ENCODE measurements around the gene RDH12. TPM values are rescaled to one million over a fixed set of nuclear protein-coding genes. Genes with fewer than 3 reads are reported as not detected.

The RDH12 gene
- total RNA-seq, 2 donors from 2014 or later, result not detected

DNA sequence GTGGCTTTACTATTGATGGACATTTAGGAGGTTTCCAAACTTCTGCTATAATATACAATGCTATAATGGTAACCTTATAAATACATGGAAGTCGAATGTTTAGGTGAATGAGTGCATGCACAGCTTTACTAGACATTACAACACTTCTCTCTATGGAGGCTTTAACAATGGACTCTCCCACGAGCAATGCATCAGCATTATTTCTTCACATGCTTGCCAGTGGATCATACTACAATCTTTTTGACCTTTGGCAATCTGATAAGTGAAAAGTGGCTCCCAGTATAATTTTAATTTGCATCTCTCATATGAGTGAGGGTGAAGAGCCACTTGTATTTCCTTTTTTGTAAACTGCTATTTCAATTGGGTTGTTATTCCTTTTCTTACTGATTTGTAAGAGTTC lies 18.2 kb downstream of the RDH12 start:
- Mint-ChIP-seq H3K36me3 (ENCODE audit: low read depth) (no peaks in the 10 kb centered on the region), H3K27ac (no peak overlapping the region), H3K4me3 (no peak overlapping the region), H3K27me3 (peaks cover 30% of the 10 kb centered on the region), H3K9me3 (no peaks in the 10 kb centered on the region), H3K4me1 (no peaks in the 10 kb centered on the region)
- no peak for ATAC-seq (replicated peaks)

DNA sequence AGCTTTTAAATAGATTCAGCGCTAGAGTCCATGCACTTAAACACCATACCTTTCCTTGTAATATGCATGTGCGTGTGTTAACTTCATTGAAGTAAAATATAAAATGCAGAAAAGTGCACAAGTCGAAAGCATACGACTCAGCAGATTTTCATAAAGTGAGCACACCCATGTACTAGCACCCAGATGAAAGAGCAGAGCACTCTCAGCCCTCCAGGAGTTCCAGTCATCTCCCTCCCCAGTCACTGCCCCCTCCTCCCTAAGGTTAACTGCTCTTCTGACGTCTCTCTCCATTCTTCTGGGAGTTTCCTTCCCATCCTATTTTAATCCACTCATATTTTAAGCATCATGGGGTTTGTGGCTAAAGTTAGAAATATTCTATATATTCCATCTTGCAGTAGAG lies 20.2 kb downstream of the RDH12 start:
- H3K4me1 Mint-ChIP-seq, result no peaks in the 10 kb centered on the region

DNA sequence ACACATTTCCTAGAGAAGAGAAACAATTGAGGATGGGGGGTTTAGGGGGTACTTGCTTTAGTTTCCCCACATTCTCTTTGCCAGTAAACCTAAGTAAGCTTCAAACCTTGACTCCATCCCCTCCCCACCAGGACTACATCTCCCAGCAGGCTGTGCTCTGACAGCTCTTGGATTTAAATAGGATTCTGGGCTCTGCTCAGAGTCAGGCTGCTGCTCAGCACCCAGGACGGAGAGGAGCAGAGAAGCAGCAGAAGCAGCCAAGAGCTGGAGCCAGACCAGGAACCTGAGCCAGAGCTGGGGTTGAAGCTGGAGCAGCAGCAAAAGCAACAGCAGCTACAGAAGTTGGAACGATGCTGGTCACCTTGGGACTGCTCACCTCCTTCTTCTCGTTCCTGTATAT lies 20.6 kb downstream of the RDH12 start:
- Mint-ChIP-seq H3K4me1 (no peaks in the 10 kb centered on the region), H3K9me3 (no peaks in the 10 kb centered on the region), H3K27me3 (peaks cover 40% of the 10 kb centered on the region), H3K4me3 (no peak overlapping the region), H3K36me3 (ENCODE audit: low read depth) (no peaks in the 10 kb centered on the region), H3K27ac (no peak overlapping the region)
- ATAC-seq (replicated peaks), result no peak

More for the DNA sequence above, 20.2 kb downstream of the RDH12 start:
- Mint-ChIP-seq H3K27me3 (peaks cover 40% of the 10 kb centered on the region), H3K27ac (no peak overlapping the region), H3K4me3 (no peak overlapping the region), H3K9me3 (no peaks in the 10 kb centered on the region), H3K36me3 (ENCODE audit: low read depth) (no peaks in the 10 kb centered on the region)
- no peak for ATAC-seq (replicated peaks)

DNA sequence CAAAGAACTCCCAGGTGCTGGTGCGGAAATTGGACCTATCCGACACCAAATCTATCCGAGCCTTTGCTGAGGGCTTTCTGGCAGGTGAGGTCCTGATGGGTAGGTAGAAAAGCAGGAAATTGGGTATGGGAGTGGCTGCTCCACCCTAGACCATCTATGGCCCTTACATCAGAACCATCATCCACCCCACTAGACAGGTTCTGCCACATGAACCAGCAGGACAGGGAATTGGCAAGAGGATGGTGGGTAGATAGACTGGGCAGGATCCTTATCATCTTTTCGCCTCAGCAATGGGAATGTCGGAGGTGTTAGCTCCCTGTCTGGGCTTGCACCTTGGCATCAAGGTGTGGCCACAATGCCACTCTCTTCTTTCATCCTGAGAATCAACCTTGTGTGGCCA lies 23.5 kb downstream of the RDH12 start:
- Mint-ChIP-seq H3K4me1 (no peaks in the 10 kb centered on the region), H3K27me3 (peaks cover 40% of the 10 kb centered on the region), H3K27ac (no peak overlapping the region), H3K4me3 (no peak overlapping the region), H3K9me3 (no peaks in the 10 kb centered on the region), H3K36me3 (ENCODE audit: low read depth) (no peaks in the 10 kb centered on the region)
- no peak for ATAC-seq (replicated peaks)

DNA sequence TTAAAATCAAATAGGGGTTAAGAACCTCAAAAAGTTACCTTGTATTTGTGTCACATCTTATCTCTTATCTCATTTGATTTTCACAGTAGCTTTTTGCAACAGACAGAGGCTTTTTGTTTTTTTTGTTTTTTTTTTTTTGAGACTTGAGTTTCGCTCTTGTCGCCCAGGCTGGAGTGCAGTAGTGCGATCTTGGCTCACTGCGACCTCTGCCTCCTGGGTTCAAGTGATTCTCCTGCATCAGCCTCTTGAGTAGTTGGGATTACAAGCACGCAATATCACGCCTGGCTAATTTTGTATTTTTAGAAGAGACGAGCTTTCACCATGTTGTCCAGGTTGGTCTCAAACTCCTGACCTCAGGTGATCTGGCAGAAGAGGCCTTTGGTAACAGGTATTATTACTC lies 25.7 kb downstream of the RDH12 start:
- Mint-ChIP-seq H3K27ac (no peak overlapping the region), H3K9me3 (no peaks in the 10 kb centered on the region), H3K4me1 (no peaks in the 10 kb centered on the region), H3K27me3 (peaks cover 30% of the 10 kb centered on the region), H3K36me3 (ENCODE audit: low read depth) (no peaks in the 10 kb centered on the region), H3K4me3 (no peak overlapping the region)
- ATAC-seq (replicated peaks), result no peak

DNA sequence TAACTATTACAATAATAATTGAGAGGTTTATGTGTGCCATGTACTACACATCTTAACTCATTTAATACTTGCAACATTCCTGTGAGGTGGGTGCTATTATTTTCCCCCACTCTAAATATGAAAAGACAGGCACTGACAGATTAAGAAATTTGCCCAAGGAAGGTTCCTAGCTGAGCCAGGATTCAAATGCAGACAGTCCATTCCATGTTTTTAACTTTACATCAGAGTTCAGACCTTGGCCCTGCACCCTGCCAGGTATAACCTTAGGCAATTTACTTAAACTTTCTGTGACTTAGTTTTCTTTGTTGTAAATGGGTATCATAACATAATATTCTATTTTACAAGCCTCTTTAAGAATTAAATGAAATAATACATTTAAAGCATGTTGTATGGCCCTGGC lies 26.6 kb downstream of the RDH12 start:
- H3K4me3 Mint-ChIP-seq, result no peak overlapping the region
- no peak for ATAC-seq (replicated peaks)
- no peak overlapping the region for H3K27ac Mint-ChIP-seq
- H3K27me3 Mint-ChIP-seq, result peaks cover 22% of the 10 kb centered on the region
- no peaks in the 10 kb centered on the region for H3K9me3 Mint-ChIP-seq
- H3K36me3 Mint-ChIP-seq (ENCODE audit: low read depth), result no peaks in the 10 kb centered on the region
- H3K4me1 Mint-ChIP-seq, result no peaks in the 10 kb centered on the region

DNA sequence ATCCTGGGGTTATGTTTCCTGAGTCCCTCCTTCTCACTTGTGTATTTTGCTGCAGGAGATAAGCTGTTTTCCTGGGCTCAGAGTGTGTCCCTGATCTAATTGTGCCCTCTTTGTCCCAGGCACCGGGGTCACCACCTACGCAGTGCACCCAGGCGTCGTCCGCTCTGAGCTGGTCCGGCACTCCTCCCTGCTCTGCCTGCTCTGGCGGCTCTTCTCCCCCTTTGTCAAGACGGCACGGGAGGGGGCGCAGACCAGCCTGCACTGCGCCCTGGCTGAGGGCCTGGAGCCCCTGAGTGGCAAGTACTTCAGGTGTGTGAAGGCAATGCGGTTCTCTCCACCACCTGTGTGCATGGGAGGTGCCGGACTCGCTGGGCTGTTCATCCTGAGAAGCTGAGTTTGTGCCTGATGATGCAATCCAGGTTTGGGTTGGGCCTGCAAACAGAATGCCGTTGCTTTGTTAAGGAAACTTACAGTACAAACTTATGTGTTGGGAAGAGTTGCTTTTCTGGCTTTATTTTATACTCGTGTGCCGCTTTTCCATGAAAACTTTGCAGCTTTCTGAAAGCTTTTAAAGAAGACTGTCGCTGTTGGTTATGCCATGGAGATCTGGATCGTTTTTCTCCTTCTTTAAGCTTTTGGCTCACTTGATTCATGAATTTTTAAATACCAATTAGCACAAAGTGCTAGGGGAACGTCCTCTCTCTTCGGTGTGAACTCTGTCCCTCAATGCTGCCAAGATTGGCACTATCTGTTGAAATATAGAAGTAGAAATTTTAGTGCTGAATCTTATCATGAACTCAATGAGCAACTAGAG lies 27.6 kb downstream of the RDH12 start:
- Mint-ChIP-seq H3K9me3 (no peaks in the 10 kb centered on the region), H3K4me3 (no peak overlapping the region)

DNA sequence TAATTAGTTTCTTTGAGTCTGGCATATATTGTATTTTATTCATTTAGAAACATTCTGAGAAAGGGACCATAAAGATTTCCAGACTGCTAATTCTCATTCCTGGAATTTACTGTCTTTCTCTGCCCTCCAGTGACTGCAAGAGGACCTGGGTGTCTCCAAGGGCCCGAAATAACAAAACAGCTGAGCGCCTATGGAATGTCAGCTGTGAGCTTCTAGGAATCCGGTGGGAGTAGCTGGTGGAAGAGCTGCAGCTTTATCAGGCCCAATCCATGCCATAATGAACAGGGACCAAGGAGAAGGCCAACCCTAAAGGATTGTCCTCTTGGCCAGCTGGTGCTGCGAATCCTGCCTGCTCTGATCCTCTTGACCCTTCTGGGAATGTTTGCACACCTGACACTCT lies 31.9 kb downstream of the RDH12 start:
- no peaks in the 10 kb centered on the region for H3K9me3 Mint-ChIP-seq
- no peaks in the 10 kb centered on the region for H3K36me3 Mint-ChIP-seq (ENCODE audit: low read depth)
- H3K27me3 Mint-ChIP-seq, result no peaks in the 10 kb centered on the region
- no peak for ATAC-seq (replicated peaks)
- no peak overlapping the region for H3K4me3 Mint-ChIP-seq
- H3K4me1 Mint-ChIP-seq, result no peaks in the 10 kb centered on the region
- H3K27ac Mint-ChIP-seq, result no peak overlapping the region

More for the DNA sequence above, 27.6 kb downstream of the RDH12 start:
- Mint-ChIP-seq H3K4me1 (no peaks in the 10 kb centered on the region), H3K27ac (no peak overlapping the region), H3K36me3 (ENCODE audit: low read depth) (no peaks in the 10 kb centered on the region), H3K27me3 (peaks cover 13% of the 10 kb centered on the region)
- ATAC-seq (replicated peaks), result no peak

DNA sequence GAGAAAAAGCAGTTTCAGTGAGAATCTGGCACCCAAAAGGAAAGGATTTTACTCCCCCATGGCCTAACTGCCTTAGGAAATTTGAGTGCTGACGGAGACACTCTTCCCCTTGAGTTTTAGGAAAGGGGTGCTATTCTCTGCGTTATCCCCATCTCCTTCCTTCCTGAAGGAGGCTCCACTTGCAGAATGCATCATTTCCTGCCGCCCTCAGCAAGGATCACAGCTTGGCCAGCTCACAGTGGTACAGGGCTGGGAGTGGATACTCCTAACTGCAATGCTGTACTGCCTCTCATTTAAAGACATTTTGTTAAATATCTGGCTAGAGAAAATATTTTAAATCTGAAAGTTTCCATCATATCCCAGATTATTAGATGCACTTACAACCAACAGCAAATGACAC lies 33.0 kb downstream of the RDH12 start:
- Mint-ChIP-seq H3K4me1 (peaks cover 6% of the 10 kb centered on the region), H3K4me3 (no peak overlapping the region), H3K9me3 (no peaks in the 10 kb centered on the region), H3K27me3 (no peaks in the 10 kb centered on the region), H3K36me3 (ENCODE audit: low read depth) (no peaks in the 10 kb centered on the region), H3K27ac (no peak overlapping the region)
- ATAC-seq (replicated peaks), result no peak

DNA sequence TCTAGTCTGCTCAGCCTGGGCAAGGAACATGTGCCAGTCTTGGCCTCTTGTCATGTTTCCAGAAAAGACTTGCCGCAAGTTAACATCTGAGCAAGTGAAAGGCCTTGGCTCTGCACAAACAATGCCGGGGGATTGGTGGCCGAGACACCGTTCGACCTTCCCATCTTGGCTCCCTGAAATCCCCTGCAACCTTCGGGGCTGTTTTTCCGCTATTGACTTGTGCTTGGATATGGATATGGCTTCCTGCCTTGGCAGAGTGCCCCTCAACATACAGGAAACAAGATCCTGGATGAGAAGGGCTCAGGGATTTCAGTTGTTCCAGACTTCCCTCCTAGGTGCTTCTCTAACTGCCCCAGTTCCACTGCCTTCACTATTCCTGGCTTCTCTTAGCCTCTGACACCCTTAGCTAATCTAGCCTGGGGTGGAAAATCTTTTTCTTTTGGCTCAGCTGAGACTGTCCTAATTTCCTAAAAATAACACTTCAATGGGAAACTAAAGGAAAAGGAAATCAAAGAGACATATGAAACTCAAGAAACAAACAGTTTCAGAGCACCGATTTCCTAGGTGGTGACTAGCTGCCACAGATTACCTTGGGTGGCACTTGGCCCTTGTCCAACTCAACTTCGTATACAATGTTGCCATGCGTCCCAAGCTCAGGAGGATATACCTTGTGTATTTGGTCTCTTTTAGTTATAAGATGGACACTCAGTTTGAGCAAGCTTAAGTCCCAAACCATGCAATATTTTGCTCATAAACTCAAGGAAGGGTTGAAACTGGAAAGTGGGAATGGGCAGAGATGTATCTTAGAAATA lies 33.9 kb downstream of the RDH12 start:
- H3K9me3 Mint-ChIP-seq, result no peaks in the 10 kb centered on the region
- H3K4me1 Mint-ChIP-seq, result peaks cover 6% of the 10 kb centered on the region
- H3K4me3 Mint-ChIP-seq, result no peak overlapping the region
- no peak for ATAC-seq (replicated peaks)
- no peaks in the 10 kb centered on the region for H3K36me3 Mint-ChIP-seq (ENCODE audit: low read depth)
- H3K27me3 Mint-ChIP-seq, result no peaks in the 10 kb centered on the region
- H3K27ac Mint-ChIP-seq, result no peak overlapping the region

DNA sequence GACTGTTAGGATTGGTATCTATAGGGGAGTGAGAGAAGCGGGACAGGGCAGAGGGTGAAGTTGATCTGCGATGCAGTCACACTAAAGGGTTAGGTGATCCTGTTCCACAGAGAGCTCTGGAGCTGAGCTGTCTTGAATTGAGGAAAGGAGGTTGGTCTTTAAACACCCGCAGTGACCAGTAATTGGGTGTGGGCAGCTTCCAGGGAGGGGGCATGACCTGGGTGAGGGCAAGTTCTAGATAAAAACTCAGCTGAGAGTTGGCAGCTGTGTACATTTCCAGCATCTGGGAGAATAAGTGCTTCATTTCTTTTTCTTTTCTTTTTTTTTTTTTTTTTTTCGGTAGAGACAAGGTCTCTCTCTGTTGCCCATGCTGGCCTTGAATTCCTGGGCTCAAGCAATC lies 35.1 kb downstream of the RDH12 start:
- H3K4me3 Mint-ChIP-seq, result no peak overlapping the region
- H3K9me3 Mint-ChIP-seq, result no peaks in the 10 kb centered on the region
- peaks cover 9% of the 10 kb centered on the region for H3K4me1 Mint-ChIP-seq

DNA sequence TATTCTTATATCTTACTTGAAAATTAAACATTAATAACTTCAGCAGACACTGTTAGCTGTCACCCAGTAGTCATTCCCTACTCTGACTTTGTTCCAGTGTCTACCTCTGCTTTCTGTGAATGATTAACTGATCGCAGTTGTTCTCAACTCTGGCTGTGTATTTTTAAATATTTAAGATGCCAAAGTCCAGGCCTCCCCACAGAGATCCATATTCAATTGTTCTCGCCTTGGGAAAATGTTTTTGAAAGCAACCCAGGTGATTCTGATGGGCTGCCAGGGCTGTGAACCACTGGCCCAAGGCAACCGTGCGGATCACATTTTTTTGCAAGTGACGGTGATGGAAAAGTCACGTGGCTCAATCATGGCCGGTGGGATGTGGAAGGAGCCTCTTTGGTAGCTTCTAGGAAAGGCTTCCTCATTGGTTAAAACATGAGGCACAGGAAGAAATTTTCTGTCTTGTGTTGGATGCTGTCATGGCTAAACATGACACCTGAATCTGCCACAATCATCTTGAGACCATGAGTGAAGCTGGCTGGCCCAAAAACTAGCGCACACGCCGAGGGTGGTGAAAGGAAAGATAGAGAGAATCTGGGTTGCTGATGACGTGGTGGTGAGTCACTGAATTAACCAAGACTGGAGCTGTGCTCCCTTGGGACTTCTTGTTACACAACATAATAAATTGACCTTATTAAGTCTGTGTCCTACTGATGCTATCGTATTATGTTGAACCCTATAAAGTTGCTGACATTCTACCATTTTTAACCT lies 37.2 kb downstream of the RDH12 start:
- Mint-ChIP-seq H3K27ac (no peak overlapping the region), H3K36me3 (ENCODE audit: low read depth) (no peaks in the 10 kb centered on the region), H3K27me3 (no peaks in the 10 kb centered on the region), H3K9me3 (no peaks in the 10 kb centered on the region), H3K4me1 (peaks cover 11% of the 10 kb centered on the region), H3K4me3 (no peak overlapping the region)
- ATAC-seq (replicated peaks), result peak; percentile 89

More for the DNA sequence above, 35.1 kb downstream of the RDH12 start:
- H3K36me3 Mint-ChIP-seq (ENCODE audit: low read depth), result no peaks in the 10 kb centered on the region
- H3K27ac Mint-ChIP-seq, result no peak overlapping the region
- no peaks in the 10 kb centered on the region for H3K27me3 Mint-ChIP-seq
- ATAC-seq (replicated peaks), result no peak

DNA sequence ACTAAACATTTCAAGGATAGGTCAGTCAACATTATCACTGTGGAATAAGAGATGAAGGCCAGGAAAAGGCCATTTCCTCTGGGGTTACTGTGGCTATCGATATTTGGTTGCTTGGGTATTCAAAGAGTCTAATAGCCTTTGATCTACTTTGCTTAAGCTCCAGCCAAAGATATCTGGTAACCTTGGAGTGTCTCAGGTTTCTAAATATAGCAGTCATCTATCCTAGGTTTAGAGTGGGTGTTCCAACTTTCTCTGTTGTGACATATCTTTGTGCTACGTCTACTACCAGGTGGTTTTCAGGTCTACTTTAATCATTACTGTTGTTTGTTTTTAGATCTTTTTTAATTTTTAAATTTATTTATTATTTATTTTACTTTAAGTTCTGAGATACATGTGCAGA lies 42.4 kb downstream of the RDH12 start:
- Mint-ChIP-seq H3K36me3 (ENCODE audit: low read depth) (peaks cover 26% of the 10 kb centered on the region), H3K27me3 (no peaks in the 10 kb centered on the region), H3K4me3 (no peak overlapping the region), H3K27ac (no peak overlapping the region), H3K4me1 (peaks cover 16% of the 10 kb centered on the region), H3K9me3 (no peaks in the 10 kb centered on the region)
- no peak for ATAC-seq (replicated peaks)

DNA sequence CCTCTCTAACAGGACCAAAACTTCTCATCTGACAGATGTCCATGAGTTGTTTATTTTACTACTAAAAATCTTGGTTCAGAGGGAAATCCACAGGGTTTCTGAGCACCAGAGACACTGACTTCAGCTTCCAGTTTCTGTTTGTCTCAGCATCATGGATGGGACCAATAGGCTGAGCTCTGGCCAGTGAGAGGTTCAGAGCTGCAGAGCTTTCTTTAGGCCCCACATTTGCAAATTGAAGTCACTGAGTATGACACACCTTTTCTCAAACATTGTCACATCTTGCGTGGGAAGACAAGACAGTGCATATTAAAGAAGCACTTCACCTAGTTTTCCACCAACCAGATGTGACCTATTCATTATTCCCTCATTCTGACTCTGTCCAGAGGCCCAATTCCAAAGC lies 45.2 kb downstream of the RDH12 start:
- peaks cover 5% of the 10 kb centered on the region for H3K4me1 Mint-ChIP-seq
- H3K27me3 Mint-ChIP-seq, result no peaks in the 10 kb centered on the region
- no peak overlapping the region for H3K4me3 Mint-ChIP-seq
- peak; percentile 96 for ATAC-seq (replicated peaks)
- H3K9me3 Mint-ChIP-seq, result no peaks in the 10 kb centered on the region
- H3K27ac Mint-ChIP-seq, result peak overlapping the region; percentile 31
- H3K36me3 Mint-ChIP-seq (ENCODE audit: low read depth), result peaks cover 55% of the 10 kb centered on the region
